Neural crest cell (in vitro differentiated cells): Measurements from ENCODE around the gene GSTA4. TPM values are rescaled to one million over a fixed set of nuclear protein-coding genes. Genes with fewer than 3 reads are reported as not detected.
"Not testable (repeated sequence)": the region's sequence is repeated elsewhere in the genome, so short reads cannot be mapped to it uniquely, and the experiment has no call there.

Experiments used
- DNase-seq: peaks from one replicate; pipeline ENCODE4 v3.0.0; 2021; ENCODE audit warnings: low read depth, mixed read lengths, low spot score
- H3K27ac Mint-ChIP-seq: one replicate; pipeline ENCODE4 v1.8.0; 2021; ENCODE audit warnings: mild to moderate bottlenecking, mixed read lengths; ENCODE audit not compliant: unreplicated experiment
- H3K27me3 Mint-ChIP-seq: 2 replicates; pipeline ENCODE4 v1.8.0; 2021; ENCODE audit warnings: low read depth, mild to moderate bottlenecking, mixed read lengths
- H3K36me3 Mint-ChIP-seq: 2 replicates; pipeline ENCODE4 v1.8.0; 2021; ENCODE audit warnings: low read depth, mild to moderate bottlenecking, mixed read lengths
- H3K4me1 Mint-ChIP-seq: 2 replicates; pipeline ENCODE4 v1.8.0; 2021; ENCODE audit warnings: mixed read lengths
- H3K4me3 Mint-ChIP-seq: one replicate; pipeline ENCODE4 v1.8.0; 2021; ENCODE audit warnings: mild to moderate bottlenecking, mixed read lengths
- H3K9me3 Mint-ChIP-seq: 2 replicates; pipeline ENCODE4 v1.8.0; 2021; ENCODE audit warnings: mixed read lengths
- CTCF ChIP-seq: fragments of 200-600 bp; sonication (generic); conservative IDR thresholded peaks from 2 replicates; pipeline ENCODE4 v1.5.0; 2021; ENCODE audit warnings: antibody characterized with exemption, mild to moderate bottlenecking
- total RNA-seq: library from RNA; stranded (reverse); gene quantifications from 2 replicates; pipeline ENCODE4 v1.2.1, GENCODE V29; 2021

Gene GSTA4
- total RNA-seq, 1 donor from 2014 or later, result 70.7 TPM

- H3K27me3 Mint-ChIP-seq, result no peaks in the 10 kb centered on the region
- no peak overlapping the region for H3K4me3 Mint-ChIP-seq
- H3K9me3 Mint-ChIP-seq, result no peaks in the 10 kb centered on the region
- no peak for TF ChIP-seq CTCF
- DNase-seq, result no peak
- H3K4me1 Mint-ChIP-seq, result no peaks in the 10 kb centered on the region
- no peak overlapping the region for H3K27ac Mint-ChIP-seq
- peaks cover 24% of the 10 kb centered on the region for H3K36me3 Mint-ChIP-seq
These were observed 19.7 kb upstream of the GSTA4 start for GRCh38 chr6:53014744-53015143.

- no peaks in the 10 kb centered on the region for H3K9me3 Mint-ChIP-seq
- DNase-seq, result no peak
- H3K27me3 Mint-ChIP-seq, result no peaks in the 10 kb centered on the region
- H3K27ac Mint-ChIP-seq, result no peak overlapping the region
- H3K4me3 Mint-ChIP-seq, result no peak overlapping the region
- TF ChIP-seq CTCF, result no peak
- no peaks in the 10 kb centered on the region for H3K4me1 Mint-ChIP-seq
- H3K36me3 Mint-ChIP-seq, result peaks cover 26% of the 10 kb centered on the region
These were observed 19.0 kb upstream of the GSTA4 start for GRCh38 chr6:53014063-53014462.

- no peaks in the 10 kb centered on the region for H3K4me1 Mint-ChIP-seq
- no peak for TF ChIP-seq CTCF
- no peaks in the 10 kb centered on the region for H3K27me3 Mint-ChIP-seq
- no peak overlapping the region for H3K27ac Mint-ChIP-seq
- peaks cover 17% of the 10 kb centered on the region for H3K36me3 Mint-ChIP-seq
- no peak for DNase-seq
- no peak overlapping the region for H3K4me3 Mint-ChIP-seq
- H3K9me3 Mint-ChIP-seq, result no peaks in the 10 kb centered on the region
These were observed 16.9 kb upstream of the GSTA4 start for GRCh38 chr6:53011979-53012378.

- Mint-ChIP-seq H3K27me3 (no peaks in the 10 kb centered on the region), H3K9me3 (no peaks in the 10 kb centered on the region), H3K4me1 (no peaks in the 10 kb centered on the region), H3K36me3 (peaks cover 20% of the 10 kb centered on the region), H3K4me3 (no peak overlapping the region), H3K27ac (peak overlapping the region; percentile 35)
- no peak for TF ChIP-seq CTCF
- DNase-seq, result no peak
These were observed 15.4 kb upstream of the GSTA4 start for GRCh38 chr6:53010504-53010903.

GRCh38 chr6:53009511-53009910 is 14.4 kb upstream of the GSTA4 start:
- Mint-ChIP-seq H3K27me3 (no peaks in the 10 kb centered on the region), H3K9me3 (no peaks in the 10 kb centered on the region), H3K36me3 (peaks cover 20% of the 10 kb centered on the region), H3K27ac (no peak overlapping the region), H3K4me1 (no peaks in the 10 kb centered on the region), H3K4me3 (no peak overlapping the region)
- no peak for TF ChIP-seq CTCF
- DNase-seq, result no peak

GRCh38 chr6:53009056-53009455 is 14.0 kb upstream of the GSTA4 start:
- Mint-ChIP-seq H3K27ac (no peak overlapping the region), H3K4me3 (no peak overlapping the region), H3K9me3 (no peaks in the 10 kb centered on the region), H3K36me3 (peaks cover 20% of the 10 kb centered on the region), H3K4me1 (no peaks in the 10 kb centered on the region), H3K27me3 (no peaks in the 10 kb centered on the region)
- DNase-seq, result no peak
- TF ChIP-seq CTCF, result no peak

- not testable (repeated sequence) for DNase-seq, H3K4me1 Mint-ChIP-seq, H3K27ac Mint-ChIP-seq, H3K4me3 Mint-ChIP-seq, H3K9me3 Mint-ChIP-seq, H3K27me3 Mint-ChIP-seq
- peaks cover 24% of the 10 kb centered on the region for H3K36me3 Mint-ChIP-seq
These were observed 13.2 kb upstream of the GSTA4 start for GRCh38 chr6:53008192-53008687.
